Measurements from ENCODE around the gene CAVIN4.

Gene CAVIN4

GRCh38 chr9:100555471-100555870 is 22.4 kb upstream of the CAVIN4 start:
- no peak for TF ChIP-seq ZFP30 (CRISPR knock-in tag; IDR thresholded peaks at IDR 0.05)
- TF ChIP-seq GLIS3 (CRISPR knock-in tag; IDR thresholded peaks at IDR 0.05), result no peak
- TF ChIP-seq PATZ1 (CRISPR knock-in tag; IDR thresholded peaks at IDR 0.05; ENCODE audit: borderline replicate concordance), result no peak
- TF ChIP-seq ARNTL (CRISPR knock-in tag; IDR thresholded peaks at IDR 0.05; ENCODE audit: borderline replicate concordance, low read depth), result no peak
- no peak for TF ChIP-seq POU6F1 (CRISPR knock-in tag; IDR thresholded peaks at IDR 0.05; ENCODE audit: borderline replicate concordance, low read depth)
- no peak for TF ChIP-seq SNAI2 (CRISPR knock-in tag; IDR thresholded peaks at IDR 0.05)
- no peak for TF ChIP-seq ZNF565 (CRISPR knock-in tag; conservative IDR thresholded peaks at IDR 0.05; ENCODE audit: low read depth)
- TF ChIP-seq ESRRG (CRISPR knock-in tag; IDR thresholded peaks at IDR 0.05), result no peak
- no peak for TF ChIP-seq BACH2 (CRISPR knock-in tag; IDR thresholded peaks at IDR 0.05; ENCODE audit: borderline replicate concordance)
- TF ChIP-seq PPARA (CRISPR knock-in tag; IDR thresholded peaks at IDR 0.05; ENCODE audit: borderline replicate concordance), result no peak
- TF ChIP-seq CSDC2 (CRISPR knock-in tag; IDR thresholded peaks at IDR 0.05), result no peak
- no peak for ATAC-seq

GRCh38 chr9:100557053-100557452 is 20.8 kb upstream of the CAVIN4 start:
- TF ChIP-seq ZNF70 (CRISPR knock-in tag; IDR thresholded peaks at IDR 0.05) (no peak), CSRNP3 (CRISPR knock-in tag; IDR thresholded peaks at IDR 0.05) (no peak), POU6F1 (CRISPR knock-in tag; IDR thresholded peaks at IDR 0.05; ENCODE audit: borderline replicate concordance, low read depth) (no peak), ZC3H10 (CRISPR knock-in tag; IDR thresholded peaks at IDR 0.05) (no peak), ZNF8 (CRISPR knock-in tag; IDR thresholded peaks at IDR 0.05) (no peak)
- ATAC-seq, result no peak

GRCh38 chr9:100561256-100561655 is 16.6 kb upstream of the CAVIN4 start:
- no peak for ATAC-seq
- TF ChIP-seq OSR1 (CRISPR knock-in tag; IDR thresholded peaks at IDR 0.05), result no peak
- TF ChIP-seq TSHZ2 (CRISPR knock-in tag; IDR thresholded peaks at IDR 0.05), result no peak
- TF ChIP-seq PPARA (CRISPR knock-in tag; IDR thresholded peaks at IDR 0.05; ENCODE audit: borderline replicate concordance), result no peak
- no peak for TF ChIP-seq ZFP3 (CRISPR knock-in tag; IDR thresholded peaks at IDR 0.05)
- TF ChIP-seq ZNF8 (CRISPR knock-in tag; IDR thresholded peaks at IDR 0.05), result no peak
- TF ChIP-seq TCF4 (CRISPR knock-in tag; IDR thresholded peaks at IDR 0.05; ENCODE audit: borderline replicate concordance), result no peak
- TF ChIP-seq ISL1 (CRISPR knock-in tag; IDR thresholded peaks at IDR 0.05), result no peak
- no peak for TF ChIP-seq ZC3H10 (CRISPR knock-in tag; IDR thresholded peaks at IDR 0.05)
- TF ChIP-seq ZFP30 (CRISPR knock-in tag; IDR thresholded peaks at IDR 0.05), result no peak
- no peak for TF ChIP-seq CSRNP3 (CRISPR knock-in tag; IDR thresholded peaks at IDR 0.05)
- no peak for TF ChIP-seq CREB5 (CRISPR knock-in tag; IDR thresholded peaks at IDR 0.05; ENCODE audit: low read depth)
- no peak for TF ChIP-seq SNAI2 (CRISPR knock-in tag; IDR thresholded peaks at IDR 0.05)
- no peak for TF ChIP-seq POU6F1 (CRISPR knock-in tag; IDR thresholded peaks at IDR 0.05; ENCODE audit: borderline replicate concordance, low read depth)
- no peak for TF ChIP-seq ZNF70 (CRISPR knock-in tag; IDR thresholded peaks at IDR 0.05)
- no peak for TF ChIP-seq ESRRG (CRISPR knock-in tag; IDR thresholded peaks at IDR 0.05)
- no peak for TF ChIP-seq RARB (CRISPR knock-in tag; IDR thresholded peaks at IDR 0.05)
- TF ChIP-seq ZNF565 (CRISPR knock-in tag; conservative IDR thresholded peaks at IDR 0.05; ENCODE audit: low read depth), result no peak
